NCI-H748 treated with DMSO at 0.1 percent for 48 hours (cell line): Measurements from ENCODE around the gene FUT7.
"Not testable (repeated sequence)": the region's sequence is repeated elsewhere in the genome, so short reads cannot be mapped to it uniquely, and the experiment has no call there.

Experiments used
- DNase-seq: peaks from one replicate; lab custom pipeline; 2025; lab: John Stamatoyannopoulos, UW

FUT7 gene

DNA sequence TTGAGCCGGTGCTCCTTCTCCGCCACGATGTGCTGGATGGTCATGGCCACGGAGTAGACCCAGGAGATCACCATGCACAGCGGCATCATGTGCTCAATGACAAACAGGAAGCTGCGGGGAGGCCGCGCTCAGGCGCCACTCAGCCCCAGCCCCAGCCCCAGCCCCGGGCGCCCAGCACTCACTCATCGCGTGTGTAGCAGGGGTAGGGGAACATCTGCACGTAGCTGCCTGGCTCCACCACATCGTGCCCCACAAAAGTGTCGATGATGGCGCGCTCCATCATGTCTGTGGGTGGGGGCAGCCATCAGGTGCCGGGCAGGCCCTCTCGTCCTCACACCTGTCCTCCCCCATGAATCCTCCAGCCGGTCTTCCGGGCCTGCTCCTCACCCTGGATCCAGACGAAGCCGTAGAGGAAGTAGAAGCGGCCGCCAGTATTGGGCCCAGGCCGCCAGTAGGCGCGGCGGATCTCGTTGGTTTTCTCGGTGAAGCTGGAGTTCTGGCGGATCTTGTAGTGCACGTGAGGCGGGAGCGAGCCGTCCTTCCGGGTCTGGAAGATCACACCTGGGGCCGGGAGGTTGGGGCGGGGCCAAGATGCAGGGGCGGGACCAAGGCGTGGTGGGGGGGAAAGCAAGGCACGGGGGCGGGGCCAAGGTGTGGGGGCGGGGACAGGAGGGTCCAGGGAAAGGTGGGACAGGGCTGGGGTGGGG, 13.9 kb downstream of the FUT7 start:
- no peak for DNase-seq

DNA sequence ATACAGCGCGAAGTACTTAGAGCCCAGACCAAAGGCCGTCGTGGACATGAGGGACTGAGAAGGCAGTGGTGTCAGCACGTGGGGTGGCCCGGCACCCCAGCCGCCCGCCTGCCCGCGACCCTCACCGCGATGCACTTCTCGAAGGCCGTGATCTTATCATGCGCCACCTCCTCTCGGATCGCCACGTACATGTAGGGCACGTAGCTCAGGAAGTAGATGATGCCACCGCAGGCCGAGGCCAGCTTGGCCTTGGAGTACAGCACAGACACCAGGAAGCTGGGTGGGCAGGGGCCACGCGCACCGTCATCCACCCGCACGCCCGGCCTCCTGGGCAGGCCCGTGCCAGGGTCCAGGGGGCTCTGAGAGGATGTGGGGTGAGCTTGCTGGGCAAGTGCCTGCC, 14.8 kb downstream of the FUT7 start:
- no peak for DNase-seq

DNA sequence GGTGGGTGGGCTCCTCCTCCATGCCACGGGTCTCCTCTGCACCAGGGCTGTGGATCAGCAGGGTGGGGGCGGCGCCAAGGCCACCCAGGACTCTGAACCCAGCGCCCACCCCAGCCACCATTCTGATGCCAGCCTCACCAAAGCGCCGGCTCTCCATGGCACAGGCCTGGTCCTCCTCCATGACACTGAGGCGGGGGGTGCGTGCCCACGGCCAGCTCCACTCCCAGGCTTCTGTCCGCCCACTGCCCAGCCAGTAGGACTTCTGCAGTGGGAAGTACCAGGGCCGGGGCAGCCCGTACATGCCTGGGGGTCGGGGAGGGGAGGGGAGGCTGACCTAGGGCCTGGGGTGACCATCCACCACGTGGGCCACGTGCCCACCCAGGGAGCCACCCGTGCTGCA, 15.5 kb downstream of the FUT7 start:
- DNase-seq: no peak

DNA sequence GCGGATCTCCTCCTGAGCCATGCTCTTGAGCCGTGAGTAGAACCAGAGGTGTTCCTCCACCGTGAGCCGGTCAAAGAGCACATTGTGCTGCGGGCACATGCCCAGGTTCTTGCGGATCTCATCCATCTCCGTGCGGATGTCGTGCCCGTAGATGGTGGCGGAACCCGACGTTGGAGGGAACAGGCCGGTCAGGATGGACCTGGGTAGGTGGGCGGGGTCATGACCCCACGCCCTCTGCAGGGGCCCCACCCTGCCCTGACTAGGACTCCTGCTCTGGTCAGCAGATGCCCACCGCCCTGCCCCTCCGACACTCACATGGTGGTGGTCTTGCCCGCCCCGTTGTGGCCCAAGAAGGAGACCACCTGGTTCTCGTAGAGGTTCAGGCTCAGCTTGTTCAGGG, 15.9 kb downstream of the FUT7 start:
- DNase-seq: no peak

DNA sequence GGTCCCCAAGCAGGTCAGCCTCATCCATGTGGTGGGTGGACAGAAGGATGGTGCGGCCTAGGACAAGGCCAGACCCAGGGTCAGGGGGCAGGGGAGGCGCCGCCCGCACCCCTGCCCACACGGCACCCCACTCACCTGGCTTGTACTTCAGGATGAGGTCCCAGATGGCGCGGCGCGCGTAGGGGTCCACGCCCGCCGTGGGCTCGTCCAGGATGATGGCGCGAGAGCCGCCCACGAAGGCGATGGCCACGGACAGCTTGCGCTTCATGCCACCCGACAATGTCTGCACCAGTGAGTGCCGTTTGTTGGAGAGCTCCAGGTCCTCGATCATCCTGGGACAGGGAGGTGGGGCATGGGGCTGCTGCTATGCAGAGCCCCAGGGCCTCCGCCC, 16.4 kb downstream of the FUT7 start:
- no peak for DNase-seq

DNA sequence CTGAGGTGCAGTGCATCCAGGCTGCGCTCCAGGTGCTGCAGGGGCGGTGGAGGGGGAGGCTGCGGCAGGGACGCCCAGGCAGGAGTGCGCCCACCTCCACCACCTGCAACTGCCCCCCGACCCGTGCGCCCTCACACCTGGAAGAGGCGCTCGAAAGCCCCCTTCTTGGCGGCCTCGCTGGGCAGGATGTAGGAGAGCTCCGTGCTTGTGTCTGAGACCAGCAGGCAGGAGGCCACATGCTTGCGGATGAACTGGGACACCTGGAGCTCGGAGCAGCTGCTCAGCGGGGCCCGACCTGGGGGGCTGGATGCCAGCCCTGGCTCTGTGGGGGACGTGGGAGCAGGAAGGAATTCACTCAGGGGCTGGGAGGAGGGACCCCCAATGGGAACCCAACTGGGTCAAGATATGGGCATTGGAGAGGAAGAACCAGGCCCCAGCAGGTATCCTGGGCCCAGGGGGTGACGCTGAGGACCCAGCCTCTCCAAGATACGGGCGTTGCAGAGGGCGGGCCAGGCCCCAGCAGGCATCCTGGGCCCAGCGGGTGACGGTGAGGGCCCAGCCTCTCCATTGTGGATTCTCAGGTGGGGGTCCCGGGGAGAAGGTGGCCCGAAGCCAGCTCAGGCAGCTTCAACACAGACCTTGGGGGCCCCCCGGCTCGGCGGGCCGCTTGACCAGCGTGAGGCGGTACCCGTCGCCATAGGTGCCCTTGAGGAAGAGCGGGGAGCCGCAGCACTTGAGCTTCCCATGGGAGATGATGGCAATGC, 16.9 kb downstream of the FUT7 start:
- no peak for DNase-seq

DNA sequence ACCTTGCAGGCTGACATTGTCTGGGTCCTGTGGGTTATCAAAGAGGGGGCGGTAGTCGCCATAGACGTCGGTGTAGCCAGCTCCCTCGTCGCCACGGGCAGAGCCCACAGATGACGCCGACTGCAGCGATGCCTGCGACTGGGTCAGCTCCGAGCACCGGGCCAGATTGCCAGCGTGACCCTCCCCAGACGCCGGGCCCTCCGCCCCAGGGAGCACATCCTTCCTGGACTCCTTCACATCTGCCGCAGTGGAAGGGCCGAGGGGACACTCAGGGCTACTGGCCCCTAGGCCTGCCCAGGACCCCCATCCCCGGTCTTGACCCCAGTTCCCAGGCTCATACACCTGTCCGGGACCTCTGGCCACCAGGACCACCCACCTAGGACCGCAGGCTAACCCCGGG, 17.7 kb downstream of the FUT7 start:
- DNase-seq: no peak

DNA sequence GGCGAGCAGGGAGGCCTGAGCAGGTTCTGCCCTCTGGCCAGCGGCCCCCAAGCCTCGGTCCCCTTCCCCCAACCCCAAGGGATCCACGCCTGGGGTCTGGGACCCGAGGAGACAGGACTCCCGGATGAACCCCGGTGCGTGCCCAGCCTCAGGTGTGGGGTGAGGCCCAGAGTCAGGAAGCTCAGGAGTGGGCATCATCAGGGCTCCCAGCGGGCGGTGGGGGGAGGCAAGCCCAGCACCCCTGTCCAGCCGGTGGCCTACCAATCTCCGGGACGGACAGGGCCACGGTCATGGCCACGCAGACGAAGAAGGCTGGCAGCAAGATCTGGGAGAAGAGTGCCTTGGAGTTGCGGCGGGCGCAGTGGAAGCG, 18.3 kb downstream of the FUT7 start:
- no peak for DNase-seq

DNA sequence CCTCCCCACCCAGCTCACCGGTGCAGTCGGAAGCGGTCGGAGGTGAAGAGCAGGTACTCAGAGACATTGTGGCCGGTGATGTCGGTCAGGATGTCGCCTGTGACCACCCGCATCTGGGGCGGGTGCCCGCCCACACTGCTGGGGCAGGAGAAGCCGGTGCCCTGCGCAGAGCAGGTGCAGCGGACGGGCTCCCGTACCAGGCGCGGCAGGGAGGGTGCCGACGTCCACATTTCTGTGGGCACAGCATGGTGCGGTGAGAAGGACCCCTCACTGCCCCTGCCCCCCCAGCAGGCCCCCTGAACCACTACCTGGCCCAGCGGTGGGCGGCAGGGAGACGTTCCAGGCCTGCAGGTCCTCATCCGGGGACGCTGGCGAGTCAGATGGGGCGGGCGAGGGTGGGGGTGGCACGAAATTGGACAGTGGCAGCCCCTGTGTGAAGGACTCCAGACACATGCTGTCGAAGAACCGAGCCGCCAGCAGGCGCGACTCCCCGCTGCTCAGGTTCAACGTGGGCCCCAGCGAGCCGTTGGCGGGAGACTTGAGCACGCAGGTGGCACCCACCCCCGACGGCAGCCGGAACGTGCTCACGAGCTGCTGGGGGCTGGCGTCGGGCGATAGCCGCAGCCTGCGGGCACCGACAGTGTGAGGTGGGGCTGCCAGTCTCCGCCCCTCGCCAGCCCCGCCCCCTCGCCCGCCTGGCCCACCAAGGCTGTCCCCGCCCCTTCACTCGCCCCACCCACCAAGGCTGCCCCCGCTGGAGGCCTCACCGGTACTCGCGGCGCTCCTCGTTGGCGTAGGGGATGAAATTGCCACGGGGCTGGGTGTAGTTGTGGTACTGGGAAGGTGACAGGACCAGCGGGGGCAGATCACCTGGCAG, 19.0 kb downstream of the FUT7 start:
- no peak for DNase-seq

DNA sequence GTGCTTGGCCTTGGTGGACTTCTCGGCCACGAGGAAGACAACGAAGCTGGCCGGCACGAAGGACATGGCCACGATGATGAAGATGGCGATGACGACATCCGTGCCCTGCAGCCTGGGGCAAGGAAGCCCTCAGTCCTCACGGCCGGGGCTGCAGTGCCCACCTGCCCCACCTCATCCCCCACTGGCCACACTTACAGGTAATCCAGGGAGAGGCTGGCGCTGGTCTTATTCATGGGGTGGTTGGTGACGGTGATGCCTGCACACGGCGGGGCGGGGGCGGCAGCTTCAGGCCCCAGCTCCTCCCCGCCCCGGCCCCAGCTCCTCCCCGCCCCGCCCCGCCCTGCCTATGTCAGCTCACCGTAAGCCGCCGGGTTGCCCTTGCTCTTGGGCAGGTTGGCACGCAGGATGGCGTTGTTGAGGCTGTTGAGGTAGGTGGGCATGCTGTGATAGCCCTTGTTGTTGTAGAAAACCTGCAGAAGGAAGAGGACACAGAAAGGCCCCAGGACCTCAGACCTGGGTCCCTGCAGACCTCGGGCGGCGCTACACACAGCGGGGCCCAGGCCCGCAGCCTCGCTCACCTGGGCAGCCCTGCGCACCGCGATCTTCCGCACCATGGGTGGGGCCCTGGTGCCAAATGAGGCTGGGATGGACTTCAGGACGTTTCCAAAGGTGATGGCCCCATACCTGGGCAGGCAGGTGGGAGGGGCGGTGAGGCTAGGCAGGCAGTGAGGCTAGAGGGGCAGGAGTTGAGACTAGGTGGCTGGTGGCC, 19.8 kb downstream of the FUT7 start:
- DNase-seq: no peak

DNA sequence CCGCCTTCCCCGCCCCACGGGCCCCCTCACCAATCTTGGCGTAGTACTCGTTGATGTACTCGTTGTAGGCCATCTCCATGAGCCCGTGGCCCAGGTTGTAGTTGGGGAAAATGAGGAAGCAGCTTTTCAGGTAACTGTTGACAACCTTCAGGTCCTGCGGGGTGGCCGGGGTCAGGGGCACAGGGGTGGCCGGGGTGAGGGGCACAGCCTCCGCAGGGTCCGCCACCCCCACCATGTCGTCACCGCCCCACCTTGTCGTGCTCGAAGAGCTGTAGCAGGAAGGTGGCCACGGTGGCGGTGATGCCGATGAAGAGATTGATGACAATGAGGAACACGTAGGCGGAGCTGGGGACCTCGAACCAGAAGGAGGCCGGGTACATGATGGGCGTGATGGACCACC, 20.7 kb downstream of the FUT7 start:
- DNase-seq: no peak

DNA sequence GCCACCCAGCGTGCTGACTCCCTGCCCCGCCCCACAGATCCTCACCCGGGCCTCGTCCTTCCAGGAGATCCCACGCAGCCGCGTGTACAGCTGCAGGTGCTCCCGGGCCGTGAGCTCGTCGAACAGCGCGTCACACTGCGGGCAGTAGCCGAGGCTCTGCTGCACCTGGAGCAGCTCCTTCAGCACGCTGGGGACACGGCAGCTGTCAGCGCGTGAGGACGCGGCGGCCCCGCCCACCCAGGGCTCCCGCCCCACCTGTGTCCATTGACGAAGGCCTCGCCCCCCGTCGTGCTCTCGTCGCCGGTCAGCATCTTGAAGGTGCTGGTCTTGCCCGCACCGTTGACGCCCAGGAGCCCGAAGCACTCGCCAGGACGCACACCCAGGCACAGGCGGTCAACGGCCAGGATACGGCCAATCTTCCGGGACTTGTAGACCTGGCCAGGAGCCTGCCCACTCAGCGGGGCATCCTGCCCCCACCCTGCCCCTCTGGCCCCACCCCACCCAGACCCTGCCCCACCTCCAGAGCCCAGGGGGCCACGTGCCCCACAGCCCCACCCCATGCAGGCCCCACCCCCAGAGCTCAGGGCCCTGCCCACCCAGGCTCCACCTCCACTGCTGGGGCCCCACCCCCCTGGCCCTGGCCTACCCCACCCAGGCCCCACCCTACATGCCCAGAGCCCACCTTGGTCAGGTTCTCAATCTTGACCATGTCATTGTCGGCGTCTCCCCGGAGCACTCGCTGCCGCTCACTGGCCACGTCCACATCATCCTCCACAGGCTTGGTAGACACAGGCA, 21.8 kb downstream of the FUT7 start:
- no peak for DNase-seq

DNA sequence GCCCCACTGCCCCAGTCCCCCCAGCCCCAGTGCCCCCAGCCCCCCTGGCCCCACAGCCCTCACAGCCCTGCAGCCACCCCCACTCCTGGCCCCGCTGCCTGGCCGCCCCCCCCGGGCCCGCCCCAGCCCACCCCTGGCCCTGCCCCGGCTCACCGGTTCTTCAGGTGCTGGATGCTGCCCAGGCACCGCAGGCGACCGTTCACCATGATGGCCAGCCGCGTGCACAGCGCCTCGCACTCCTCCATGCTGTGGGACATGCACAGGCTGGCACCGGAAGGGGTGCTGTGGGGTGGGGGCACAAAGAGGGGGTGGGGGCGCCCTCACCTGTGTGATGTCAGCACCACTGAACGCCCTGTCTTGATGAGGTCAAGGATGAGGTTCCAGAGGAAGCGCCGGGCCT, 22.7 kb downstream of the FUT7 start:
- no peak for DNase-seq

DNA sequence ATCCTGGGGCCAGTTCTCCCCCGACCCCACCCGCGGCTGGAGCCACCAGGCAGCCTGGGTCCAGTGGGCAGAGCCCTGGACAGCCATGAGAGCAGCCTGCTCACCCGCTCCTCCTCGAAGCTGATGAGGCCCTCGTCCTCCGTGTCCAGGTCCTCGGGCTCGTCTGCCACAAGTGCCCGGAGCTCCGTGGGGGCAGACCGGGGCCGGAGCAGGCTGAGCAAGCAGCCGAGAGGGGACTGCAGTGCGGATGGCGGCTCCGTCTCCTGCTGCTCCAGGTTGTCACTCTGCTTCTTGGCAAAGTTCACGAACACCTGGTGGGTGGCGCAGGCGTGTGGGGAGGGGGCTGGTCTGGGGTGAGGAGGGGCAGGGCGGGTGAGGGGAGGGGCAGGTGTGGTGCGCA, 23.6 kb downstream of the FUT7 start:
- no peak for DNase-seq

DNA sequence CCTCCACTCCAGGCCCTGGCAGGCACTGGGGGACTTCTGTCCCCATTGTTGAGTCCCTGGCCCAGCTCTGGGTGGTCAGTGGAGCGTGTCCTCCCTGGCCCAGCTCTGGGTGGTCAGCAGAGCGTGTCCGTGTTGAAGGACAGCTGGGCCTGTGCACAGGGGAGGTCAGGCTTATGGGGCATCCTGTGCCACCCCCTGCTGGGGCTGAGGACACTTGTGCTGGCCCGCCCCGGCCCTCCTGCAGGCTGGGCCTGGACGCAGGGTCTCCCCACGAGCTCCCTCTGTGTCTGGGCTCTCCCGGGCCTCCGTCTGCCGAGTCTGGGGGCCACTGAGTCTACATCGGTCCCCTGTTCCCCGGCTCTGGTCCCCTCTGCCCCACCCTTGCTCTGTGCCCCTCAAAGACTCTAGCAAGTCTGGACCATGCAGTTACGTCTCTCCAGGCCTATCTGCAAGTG, 24.0 kb downstream of the FUT7 start:
- no peak for DNase-seq

DNA sequence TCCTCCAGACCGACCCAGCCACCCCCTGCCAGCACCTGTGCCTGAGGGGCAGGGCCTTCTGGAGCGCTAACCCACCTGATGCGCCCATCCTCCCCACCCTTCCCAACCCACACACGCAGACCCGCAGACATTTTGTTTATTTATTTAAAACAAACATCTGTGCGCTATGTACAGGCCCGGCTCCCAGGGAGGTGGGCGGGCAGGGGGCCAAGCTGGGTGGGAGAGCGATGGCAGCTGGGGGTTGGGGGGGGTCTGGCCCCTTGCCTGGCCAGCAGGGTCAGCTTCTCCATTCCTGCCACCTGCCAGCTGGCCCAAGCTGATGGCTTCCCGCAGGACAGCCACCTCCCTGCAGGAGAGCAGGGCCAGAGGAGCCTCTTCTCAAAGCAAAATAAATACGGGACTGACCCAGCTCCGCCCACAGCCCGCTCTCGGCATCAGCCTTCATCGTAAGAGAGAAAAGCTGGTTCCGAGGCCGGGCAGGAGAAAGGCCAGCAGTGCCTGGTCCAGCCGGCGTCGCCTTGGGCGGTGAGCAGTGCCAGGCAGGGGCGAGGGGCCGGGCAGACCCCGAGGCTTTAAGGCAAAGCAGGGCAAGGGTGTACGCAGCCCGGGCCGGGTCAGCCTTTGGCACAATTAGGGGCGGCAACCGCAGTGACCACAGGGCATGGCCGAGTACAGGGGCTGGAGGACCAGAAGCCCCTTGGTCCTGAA, 24.6 kb downstream of the FUT7 start:
- no peak for DNase-seq

DNA sequence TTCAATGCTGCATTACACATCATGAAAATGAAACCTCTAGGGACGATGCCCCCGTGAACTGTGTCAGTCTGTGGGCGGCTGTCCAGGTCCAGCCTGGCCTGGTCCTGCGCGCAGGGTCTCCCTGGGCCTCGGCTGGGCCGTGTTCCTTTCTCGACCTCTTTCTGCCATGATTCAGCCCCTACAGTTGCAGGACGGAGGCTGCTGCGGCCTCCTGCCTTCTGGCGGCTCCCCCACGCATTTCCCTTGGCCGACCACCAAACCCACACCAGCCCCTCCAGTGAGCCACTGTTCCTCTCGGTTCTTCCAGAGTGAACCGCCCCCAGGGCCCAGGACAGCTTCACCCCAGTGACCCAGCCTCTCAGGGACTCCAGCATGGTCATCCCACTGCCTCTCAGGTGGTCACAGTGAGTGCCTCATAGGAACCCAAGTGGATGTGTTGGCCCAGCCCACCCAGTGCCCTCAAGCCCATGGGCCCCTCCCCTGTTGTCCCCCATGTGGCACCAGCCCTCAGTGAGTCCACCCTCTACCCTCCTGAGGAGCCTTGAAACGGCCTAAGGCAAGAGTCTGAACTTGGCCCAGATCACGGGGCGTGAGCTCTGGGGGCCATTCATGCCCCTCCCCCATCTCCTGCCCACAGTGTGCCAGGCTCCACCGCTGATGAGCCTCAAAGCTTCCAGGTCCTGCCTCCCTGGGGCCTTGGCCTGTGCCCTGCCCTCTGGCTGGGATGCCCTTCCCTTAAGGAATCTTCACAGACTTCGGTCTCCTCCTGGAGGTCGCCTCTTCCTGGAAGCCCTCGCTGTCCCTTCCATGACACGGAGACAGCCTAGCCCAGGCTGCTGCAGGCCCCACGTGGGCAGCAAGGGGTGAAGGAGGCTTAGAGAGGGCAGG, 25.5 kb downstream of the FUT7 start:
- no peak for DNase-seq

DNA sequence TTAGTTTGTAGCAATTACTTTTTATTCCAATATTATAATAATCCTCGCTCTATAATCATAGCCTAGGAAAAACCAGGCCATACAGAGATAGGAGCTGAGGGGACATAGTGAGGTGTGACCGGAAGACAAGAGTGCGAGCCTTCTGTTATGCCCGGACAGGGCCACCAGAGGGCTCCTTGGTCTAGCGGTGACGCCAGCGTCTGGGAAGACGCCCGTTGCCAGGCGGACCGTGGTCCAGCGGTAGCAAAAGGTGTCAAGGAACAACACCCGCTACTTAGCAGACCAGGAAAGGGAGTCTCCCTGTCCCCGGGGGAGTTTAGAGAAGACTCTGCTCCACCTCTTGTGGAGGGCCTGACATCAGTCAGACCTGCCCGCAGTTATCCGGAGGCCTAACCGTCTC, 27.6 kb downstream of the FUT7 start:
- not testable (repeated sequence) for DNase-seq

DNA sequence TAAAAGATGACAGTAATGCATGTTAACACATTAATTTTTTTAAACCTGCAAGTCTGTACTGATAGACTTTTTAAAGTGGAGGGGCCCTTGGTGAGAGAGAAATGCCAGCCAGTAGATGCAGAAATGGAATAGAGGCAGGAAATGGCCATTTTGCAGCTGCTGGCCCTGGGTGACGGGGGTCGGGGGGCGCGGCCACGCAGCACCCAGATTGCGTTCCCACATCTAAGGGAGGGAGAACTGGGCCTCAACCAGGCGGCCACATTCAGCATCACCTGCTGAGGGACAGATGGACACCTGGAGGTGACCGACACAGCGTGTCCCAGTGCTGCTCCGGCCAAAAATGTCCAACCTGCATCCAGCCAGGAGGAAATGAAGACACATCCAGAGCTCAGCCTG, 29.2 kb downstream of the FUT7 start:
- no peak for DNase-seq
